Measurements from ENCODE around the gene SLC27A2. TPM values are rescaled to one million over a fixed set of nuclear protein-coding genes. Genes with fewer than 3 reads are reported as not detected.

The SLC27A2 gene
- total RNA-seq, 1 donor from 2014 or later = 0.51 TPM

DNA sequence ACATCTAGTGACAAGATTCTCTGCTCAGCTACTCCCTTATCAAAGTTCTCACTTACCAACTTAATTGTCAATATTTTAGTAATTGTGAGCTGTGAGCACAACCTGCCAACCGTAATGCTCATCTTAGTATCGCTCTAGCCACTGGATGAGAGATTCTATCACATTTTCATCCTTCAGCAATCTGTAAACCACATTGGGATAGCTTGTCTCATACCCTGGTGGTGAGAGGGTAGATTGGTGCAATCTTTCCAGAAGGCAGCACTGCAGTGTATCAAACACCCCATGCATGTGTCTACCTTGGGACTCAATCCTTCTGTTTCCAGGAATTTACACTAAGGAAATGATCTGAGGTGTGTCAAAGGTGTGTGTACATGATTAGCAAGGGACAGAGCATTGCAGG is 44.1 kb upstream of the SLC27A2 start:
- no peaks in the 10 kb centered on the region for H3K36me3 Mint-ChIP-seq (ENCODE audit: low read depth, unreplicated experiment)
- no peak for TF ChIP-seq CTCF (IDR thresholded peaks at IDR 0.05; ENCODE audit: unreplicated experiment)
- no peak overlapping the region for H3K4me3 Mint-ChIP-seq (ENCODE audit: unreplicated experiment)
- no peaks in the 10 kb centered on the region for H3K9me3 Mint-ChIP-seq (ENCODE audit: unreplicated experiment)
- H3K27ac Mint-ChIP-seq (ENCODE audit: unreplicated experiment) = no peak overlapping the region
- H3K4me1 Mint-ChIP-seq (ENCODE audit: unreplicated experiment) = peaks cover 25% of the 10 kb centered on the region
- DNase-seq (ENCODE audit: low spot score) = no peak
- no peaks in the 10 kb centered on the region for H3K27me3 Mint-ChIP-seq (ENCODE audit: unreplicated experiment)

DNA sequence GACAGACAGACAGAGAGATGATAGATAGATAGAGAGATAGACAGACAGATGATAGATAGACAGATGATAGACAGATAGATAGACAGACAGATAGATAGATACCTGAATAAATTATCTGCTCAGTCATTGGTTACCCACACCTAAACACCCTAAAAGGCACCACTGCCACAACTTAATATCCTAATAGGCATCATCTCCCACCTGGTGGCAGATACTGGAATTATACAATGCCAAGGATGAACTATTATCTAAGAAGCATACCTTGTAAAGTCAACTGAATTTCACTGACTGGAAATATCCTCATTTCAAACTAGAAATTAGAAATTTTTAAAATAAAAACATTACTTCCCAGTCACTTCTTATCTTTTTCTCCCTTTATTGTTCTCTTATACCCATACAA is 43.6 kb upstream of the SLC27A2 start:
- H3K27me3 Mint-ChIP-seq (ENCODE audit: unreplicated experiment) = no peaks in the 10 kb centered on the region
- H3K36me3 Mint-ChIP-seq (ENCODE audit: low read depth, unreplicated experiment) = no peaks in the 10 kb centered on the region
- no peak for DNase-seq (ENCODE audit: low spot score)
- no peaks in the 10 kb centered on the region for H3K9me3 Mint-ChIP-seq (ENCODE audit: unreplicated experiment)
- H3K27ac Mint-ChIP-seq (ENCODE audit: unreplicated experiment) = no peak overlapping the region
- H3K4me1 Mint-ChIP-seq (ENCODE audit: unreplicated experiment) = peaks cover 25% of the 10 kb centered on the region
- no peak overlapping the region for H3K4me3 Mint-ChIP-seq (ENCODE audit: unreplicated experiment)
- TF ChIP-seq CTCF (IDR thresholded peaks at IDR 0.05; ENCODE audit: unreplicated experiment) = peak; percentile 46

- Mint-ChIP-seq H3K27me3 (ENCODE audit: unreplicated experiment) (no peaks in the 10 kb centered on the region), H3K27ac (ENCODE audit: unreplicated experiment) (no peak overlapping the region), H3K36me3 (ENCODE audit: low read depth, unreplicated experiment) (no peaks in the 10 kb centered on the region), H3K4me3 (ENCODE audit: unreplicated experiment) (no peak overlapping the region), H3K9me3 (ENCODE audit: unreplicated experiment) (no peaks in the 10 kb centered on the region), H3K4me1 (ENCODE audit: unreplicated experiment) (peaks cover 22% of the 10 kb centered on the region)
- DNase-seq (ENCODE audit: low spot score) = no peak
- no peak for TF ChIP-seq CTCF (IDR thresholded peaks at IDR 0.05; ENCODE audit: unreplicated experiment)
These were observed 41.9 kb upstream of the SLC27A2 start for GRCh38 chr15:50140098-50140497.

GRCh38 chr15:50140983-50141382 is 41.0 kb upstream of the SLC27A2 start:
- no peak for DNase-seq (ENCODE audit: low spot score)
- Mint-ChIP-seq H3K4me3 (ENCODE audit: unreplicated experiment) (peak overlapping the region; percentile 19), H3K4me1 (ENCODE audit: unreplicated experiment) (peaks cover 25% of the 10 kb centered on the region), H3K9me3 (ENCODE audit: unreplicated experiment) (no peaks in the 10 kb centered on the region), H3K27me3 (ENCODE audit: unreplicated experiment) (no peaks in the 10 kb centered on the region), H3K27ac (ENCODE audit: unreplicated experiment) (peak overlapping the region; percentile 69), H3K36me3 (ENCODE audit: low read depth, unreplicated experiment) (no peaks in the 10 kb centered on the region)
- TF ChIP-seq CTCF (IDR thresholded peaks at IDR 0.05; ENCODE audit: unreplicated experiment) = no peak

DNA sequence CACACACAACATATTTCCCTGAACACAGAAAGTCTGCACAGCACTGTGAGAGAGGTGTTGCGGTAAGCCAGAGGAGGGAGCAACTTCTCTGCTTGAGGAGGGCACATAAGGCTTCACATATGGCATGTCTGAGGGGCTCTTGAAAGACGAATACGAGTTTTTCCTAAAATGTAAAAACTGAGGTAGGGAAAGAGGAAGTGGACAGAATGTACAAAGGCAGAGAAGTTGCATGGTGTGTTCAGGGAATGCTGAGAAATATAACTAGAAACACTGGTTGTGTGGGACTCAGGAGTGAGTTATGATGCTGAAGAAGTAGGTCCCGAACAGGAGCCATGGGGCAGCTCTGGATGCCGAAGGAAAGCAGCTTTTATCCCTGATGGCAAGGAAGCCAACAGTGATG is 40.1 kb upstream of the SLC27A2 start:
- Mint-ChIP-seq H3K36me3 (ENCODE audit: low read depth, unreplicated experiment) (no peaks in the 10 kb centered on the region), H3K9me3 (ENCODE audit: unreplicated experiment) (no peaks in the 10 kb centered on the region), H3K4me1 (ENCODE audit: unreplicated experiment) (peaks cover 29% of the 10 kb centered on the region), H3K27me3 (ENCODE audit: unreplicated experiment) (no peaks in the 10 kb centered on the region), H3K4me3 (ENCODE audit: unreplicated experiment) (no peak overlapping the region), H3K27ac (ENCODE audit: unreplicated experiment) (no peak overlapping the region)
- TF ChIP-seq CTCF (IDR thresholded peaks at IDR 0.05; ENCODE audit: unreplicated experiment) = no peak
- no peak for DNase-seq (ENCODE audit: low spot score)

Data from endothelial cell (in vitro differentiated cells).